Activated CD8-positive, alpha-beta memory T cell treated with anti-CD3 and anti-CD28 coated beads for 24 hours (primary cell): ENCODE data around the gene CT47C1.

ENCODE experiments used
- DNase-seq: peaks from one replicate; pipeline ENCODE4 v3.0.0-alpha.2; 2020

The CT47C1 gene

DNA sequence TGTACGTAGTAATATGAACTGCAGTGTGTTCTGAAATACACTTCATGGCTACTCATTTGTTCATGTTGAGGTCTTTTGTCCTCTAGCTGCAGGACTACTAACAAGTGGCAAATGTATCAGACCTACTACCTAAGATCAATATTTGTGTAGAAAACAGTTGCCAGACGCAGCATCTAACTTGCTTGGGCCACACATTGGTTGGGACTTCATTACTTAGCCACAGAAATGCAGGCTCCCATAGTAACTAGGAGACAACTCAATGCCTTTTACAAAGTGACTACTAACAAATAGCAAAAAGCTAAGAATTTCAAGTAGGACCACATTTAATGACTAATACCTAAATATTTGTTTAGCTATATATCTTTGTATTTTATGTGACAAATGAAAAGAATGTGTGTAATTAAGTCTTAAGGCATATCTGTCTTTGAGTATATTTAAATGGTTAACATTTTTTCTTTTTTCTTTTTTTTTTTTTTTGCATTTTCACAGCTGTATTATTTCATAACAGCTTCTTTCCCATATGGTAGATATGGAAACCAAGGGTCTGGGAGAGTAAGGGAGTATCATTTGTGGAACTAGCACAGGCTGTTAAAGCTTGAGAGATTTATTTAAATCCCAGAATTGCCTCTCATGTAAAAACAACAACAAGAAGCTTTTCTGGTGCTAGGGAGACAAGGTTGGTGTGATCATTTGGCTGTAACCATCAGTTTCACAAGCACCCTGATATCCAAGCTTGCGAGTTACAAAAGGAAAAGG lies 2.7 kb downstream of the CT47C1 start:
- DNase-seq, result no peak

DNA sequence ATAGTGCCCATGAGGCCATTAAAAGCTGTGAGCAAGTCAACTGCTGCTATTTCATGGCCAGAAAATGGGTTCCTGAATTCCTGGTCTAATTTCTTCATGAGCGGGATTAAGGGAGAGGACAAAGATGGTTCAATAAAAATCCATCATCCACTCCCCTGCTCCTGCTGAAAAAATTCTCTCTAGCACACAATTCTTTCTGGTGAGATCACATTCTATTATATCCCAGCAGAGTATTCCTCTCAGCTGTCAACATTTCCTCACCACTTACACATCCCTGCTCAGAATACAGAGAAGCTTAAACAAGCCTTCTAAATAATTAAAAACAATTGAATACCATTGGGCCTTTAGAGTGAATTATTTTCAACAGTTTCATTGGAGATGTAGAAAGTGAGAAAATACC lies 9.5 kb downstream of the CT47C1 start:
- no peak for DNase-seq

DNA sequence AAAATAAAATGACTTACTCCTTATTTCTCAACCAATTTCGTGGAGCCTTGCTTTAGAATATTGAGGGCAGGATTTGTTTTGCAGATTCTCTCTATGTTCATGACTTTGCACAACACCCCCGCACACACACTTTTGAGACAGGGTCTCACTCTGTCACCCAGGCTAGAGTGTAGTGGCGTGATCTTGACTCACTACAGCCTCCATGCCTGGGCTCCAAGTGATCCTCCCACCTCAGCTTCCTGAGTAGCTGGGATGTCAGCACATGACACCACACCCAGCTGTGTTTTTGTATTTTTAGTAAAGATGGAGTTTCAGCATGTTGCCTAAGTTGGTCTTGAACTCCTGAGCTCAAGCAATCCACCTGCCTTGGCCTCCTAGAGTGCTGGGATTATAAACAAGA lies 12.0 kb downstream of the CT47C1 start:
- no peak for DNase-seq

DNA sequence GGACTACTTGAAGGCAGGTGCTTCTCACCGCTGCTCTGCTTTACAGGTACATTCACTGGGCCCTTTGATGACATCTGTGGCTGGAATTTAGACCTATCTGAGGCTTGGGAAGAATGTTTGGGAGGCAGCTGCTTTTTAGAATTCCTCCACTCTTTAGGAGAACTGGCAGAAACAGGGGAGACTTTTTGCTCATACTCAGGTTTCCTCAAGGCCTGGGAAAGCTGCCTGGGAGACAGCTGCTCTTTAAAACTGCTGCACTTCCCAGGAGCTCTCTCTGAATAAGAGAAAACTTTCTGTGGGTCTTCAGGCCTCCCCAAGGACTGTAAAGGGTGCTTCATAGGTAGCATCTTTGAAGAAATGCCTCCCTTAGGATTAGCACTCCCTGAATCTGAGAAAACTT lies 14.3 kb downstream of the CT47C1 start:
- DNase-seq, result no peak

DNA sequence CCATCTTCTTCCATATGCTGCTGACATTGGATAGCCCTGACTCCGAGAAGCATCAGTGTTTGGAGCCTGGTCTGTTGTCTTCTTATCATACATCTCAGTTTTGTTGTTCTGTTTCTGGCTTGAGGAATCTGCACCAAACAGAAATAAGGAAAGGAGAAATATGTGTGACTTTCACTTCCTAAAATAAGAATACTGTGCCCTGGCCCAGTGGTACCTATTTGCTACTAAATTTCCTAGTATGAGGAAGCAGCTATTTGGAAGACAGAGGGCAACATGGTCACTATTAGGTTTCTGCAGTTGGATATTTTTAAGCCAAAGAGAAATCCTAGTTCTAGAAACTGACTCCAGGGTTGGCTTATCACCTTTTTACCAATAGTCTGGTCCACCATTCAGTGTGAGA lies 16.8 kb downstream of the CT47C1 start:
- no peak for DNase-seq

DNA sequence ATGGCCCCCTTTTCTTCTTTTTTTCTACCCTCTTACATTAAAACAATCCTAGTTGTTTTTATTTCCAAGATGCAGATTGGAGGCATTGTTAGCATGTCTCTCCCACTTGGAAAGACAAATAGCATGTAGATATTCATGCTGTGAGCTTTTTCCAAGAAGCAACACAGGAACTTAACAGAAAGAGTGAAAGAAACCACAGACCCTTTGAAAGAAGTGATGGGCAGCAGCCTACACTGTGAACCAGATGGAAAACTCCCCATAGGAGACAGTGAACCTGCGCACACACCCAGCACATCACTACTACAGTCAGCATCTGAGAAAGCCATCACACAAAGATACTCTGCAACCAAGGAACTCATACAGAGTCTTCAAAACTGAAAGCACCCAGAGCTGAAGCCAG lies 17.8 kb downstream of the CT47C1 start:
- no peak for DNase-seq

DNA sequence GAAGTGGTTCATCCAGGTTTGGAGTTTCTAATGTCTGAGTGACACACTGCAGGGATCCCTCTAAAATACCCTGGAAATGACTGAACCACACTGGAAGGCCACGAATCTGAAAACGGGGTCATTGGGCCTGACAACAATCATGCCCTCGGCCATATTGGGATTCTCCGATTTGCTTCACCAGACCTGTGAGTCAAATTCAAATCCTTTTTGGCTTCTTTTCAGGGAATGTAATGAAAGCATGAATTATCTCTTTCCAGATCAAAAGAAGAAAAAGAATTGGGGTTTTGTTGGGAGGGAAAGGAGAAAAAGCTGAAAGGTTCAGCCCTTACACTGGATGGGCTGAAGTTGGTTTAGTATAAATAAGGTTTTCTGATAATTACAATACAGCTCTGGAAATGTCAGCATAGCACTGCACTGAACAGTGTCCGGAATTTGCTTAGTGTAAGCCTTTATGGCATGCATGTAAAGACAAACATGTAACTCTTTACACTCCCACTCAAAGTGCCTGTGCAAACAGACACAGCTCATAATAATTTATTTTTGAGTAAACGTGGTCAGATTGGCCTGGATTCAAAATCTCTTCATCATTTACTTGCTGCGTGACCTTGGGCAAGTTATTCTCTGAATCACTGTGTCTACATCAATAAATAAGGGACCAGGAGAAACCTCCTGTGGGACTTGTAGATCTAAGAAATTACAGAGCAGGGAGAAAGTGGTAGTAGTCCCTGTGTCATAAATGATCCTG lies 21.4 kb downstream of the CT47C1 start:
- DNase-seq, result no peak

DNA sequence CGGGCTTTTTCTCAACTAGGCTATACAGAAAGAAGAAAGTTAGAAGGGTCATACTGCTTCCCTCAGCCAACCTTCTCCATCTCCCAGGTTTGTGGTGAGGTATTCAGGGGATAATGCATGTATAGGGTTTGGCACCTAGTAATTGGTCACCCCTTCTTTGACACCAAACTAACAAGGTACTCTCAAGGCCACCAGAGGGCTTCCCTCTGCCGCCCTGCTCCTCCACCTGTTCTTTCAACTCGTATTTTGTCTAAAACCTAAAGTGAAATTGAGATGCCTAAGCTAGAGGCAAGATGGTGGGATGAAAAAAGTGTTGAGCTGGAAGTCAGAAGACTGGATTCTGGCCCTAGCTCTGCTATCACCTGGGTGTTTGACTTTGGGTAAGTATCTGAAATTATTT lies 22.0 kb downstream of the CT47C1 start:
- no peak for DNase-seq

DNA sequence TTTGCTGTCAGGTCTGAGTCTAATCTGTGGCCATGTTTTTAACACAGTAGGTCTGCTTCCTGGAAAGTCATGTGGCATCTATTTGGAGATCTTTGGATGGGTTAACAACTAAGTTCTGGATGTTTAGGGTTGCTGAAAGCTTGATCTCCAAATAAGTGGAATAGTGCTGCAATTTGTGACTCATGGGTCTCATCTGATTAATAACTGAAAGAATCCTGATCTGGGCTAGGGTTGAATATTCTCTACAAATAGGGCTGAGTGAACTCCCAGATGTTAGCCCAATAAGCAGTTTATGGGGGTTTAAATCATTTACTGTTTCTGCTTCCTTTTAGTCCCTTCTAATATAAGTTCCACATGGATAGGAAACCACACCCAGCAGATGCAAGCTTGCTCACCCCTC lies 23.1 kb downstream of the CT47C1 start:
- DNase-seq, result no peak

DNA sequence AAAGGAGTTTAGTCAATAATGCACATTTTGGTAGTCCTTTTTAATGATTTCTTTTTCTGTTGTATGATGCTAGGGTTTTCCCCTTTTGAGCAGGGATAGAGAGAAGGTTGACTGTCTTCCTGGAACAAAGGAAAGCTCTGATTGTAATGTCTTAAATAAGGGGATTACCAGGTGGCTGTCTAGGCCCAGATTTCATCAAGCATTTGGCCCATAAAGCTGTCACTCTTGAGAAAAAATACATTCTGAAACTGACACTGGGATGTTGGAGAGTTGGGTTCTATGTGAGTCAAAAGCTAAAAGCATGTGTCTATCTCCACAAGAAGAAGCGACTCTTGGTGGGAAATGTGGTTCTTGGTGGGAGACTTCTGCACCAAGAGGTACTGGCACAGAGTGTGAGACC lies 28.4 kb downstream of the CT47C1 start:
- no peak for DNase-seq

DNA sequence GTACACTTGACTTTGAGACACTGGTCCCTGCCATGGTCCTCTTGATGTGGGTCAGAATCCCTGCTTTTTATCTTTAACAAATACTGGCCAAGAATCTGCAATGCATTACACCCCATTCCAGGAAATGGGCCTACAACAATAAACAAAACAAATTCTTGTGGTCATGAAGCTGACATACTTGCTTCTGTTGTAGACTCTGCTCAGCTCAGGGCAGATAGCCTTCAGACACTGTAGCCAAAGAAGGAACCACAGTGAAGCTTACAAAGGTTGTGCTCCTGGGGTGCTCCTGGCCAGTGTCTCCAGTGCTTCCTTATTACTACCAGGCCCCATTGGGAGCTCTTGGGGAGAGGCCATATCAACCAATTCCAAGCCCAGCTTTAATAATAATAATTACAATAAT lies 33.0 kb downstream of the CT47C1 start:
- no peak for DNase-seq

DNA sequence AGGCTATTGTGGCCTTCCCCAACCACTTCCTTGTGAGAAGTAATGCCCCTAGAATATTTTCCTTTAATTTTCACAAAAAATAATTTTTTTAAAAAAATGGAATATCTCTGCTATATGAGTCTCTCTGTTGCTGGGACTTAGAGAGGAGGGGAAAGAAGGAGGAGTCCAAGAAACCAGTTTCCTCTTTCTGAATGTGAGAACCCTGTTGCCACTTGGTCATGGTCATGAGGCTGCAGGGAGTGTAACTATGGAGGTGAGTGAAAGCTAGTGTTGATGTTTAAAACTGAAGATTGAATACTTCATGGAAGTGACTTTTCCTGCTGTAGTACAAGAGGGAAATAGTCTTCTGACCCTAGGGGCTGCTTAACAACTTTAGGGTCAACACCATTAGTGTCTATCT lies 34.4 kb downstream of the CT47C1 start:
- no peak for DNase-seq

DNA sequence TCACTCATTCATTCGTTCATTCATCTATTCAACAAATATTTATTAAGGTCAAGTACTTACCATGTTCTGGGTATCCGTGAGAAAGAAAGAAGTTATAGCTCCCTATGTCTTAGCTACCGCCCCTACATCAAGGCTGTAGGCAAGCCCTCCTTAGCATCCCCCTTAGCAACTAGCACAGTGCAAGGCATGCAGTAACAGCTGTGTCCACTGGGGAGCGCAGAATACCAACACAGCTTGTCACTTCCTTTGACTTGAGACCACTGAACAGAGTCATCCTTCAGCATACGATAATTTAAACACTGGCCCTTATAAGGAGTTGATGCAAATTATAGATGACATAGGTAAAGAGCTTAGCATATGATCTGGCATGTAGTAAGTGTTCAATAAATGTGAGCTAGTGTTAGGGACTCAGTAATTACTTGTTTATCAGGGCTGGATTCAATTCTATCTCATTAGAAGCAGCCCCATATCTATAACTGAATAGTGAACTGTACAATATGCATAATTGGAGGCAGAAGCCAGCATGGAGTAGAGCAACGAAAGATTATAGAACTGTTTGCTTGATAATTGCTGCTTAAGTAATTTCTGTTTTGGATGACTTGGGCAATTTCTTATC lies 46.1 kb downstream of the CT47C1 start:
- DNase-seq, result peak; percentile 78

DNA sequence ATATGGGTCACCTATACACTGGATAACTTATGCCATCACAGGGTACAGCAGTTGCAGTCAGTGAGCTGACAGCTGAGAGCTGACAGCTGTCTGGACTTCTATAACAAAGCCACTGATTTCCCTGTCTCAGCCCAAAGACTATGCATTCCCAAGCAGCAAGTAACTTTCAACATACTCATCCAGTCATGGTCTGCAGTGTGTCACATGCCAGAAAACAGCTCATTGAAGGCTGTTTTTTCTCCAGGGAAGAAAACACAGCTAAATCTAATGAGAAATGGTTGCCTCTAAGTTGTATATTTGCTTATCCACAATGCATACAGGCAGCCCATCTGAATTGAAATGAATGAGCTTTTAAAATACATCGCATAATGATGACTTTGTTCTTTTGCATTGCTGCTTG lies 48.5 kb downstream of the CT47C1 start:
- DNase-seq, result no peak
